ENCODE data around the gene MORC3. TPM values are rescaled to one million over a fixed set of nuclear protein-coding genes. Genes with fewer than 3 reads are reported as not detected.
"Not testable (repeated sequence)": the region's sequence is repeated elsewhere in the genome, so short reads cannot be mapped to it uniquely, and the experiment has no call there.

MORC3 gene
- 10 to 100 TPM; 38.9 to 62.8 (median 54.7) TPM for total RNA-seq

GRCh38 chr21:36319767-36320420 is at the start of gene MORC3:
Gene MORC3, plus strand, starts transcription at chr21:36320197. Its CDS starts 68 bp downstream, at chr21:36320265.
- TF ChIP-seq CTCF (IDR thresholded peaks at IDR 0.05): no peak
- peak; percentile 85 to 97 (median 91) for TF ChIP-seq POLR2AphosphoS5 (IDR thresholded peaks at IDR 0.05)
- TF ChIP-seq POLR2A (IDR thresholded peaks at IDR 0.05): peak; percentile 66
- peak within 1 kb of the TSS; percentile 99 for H3K27ac ChIP-seq
- DNase-seq (ENCODE audit: low spot score in 2 of 2): peak; percentile 98
- intact Hi-C loops (cut with DNase I; ENCODE audit: low total_unique reads): no loop called here
- peak within 1 kb of the TSS; percentile 70 to 94 (median 94) for H3K4me3 ChIP-seq
- peaks cover 0 to 5% of the 10 kb centered on the region in 2 donors for H3K4me1 ChIP-seq
- no peaks in the 10 kb centered on the region for H3K9me3 ChIP-seq
- no peaks in the 10 kb centered on the region for H3K27me3 ChIP-seq
- H3K36me3 ChIP-seq: no peaks in the 10 kb centered on the region

GRCh38 chr21:36270786-36271695 is 49.0 kb upstream of the MORC3 start:
- H3K9me3 ChIP-seq; intact Hi-C loops (cut with DNase I; ENCODE audit: low total_unique reads); H3K27me3 ChIP-seq; DNase-seq (ENCODE audit: low spot score in 2 of 2); H3K4me1 ChIP-seq; H3K36me3 ChIP-seq; H3K4me3 ChIP-seq; H3K27ac ChIP-seq: not testable (repeated sequence)

GRCh38 chr21:36274128-36274527 is 45.9 kb upstream of the MORC3 start:
- intact Hi-C loops (cut with DNase I; ENCODE audit: low total_unique reads): no loop called here

GRCh38 chr21:36282568-36283230 is 37.3 kb upstream of the MORC3 start:
- H3K36me3 ChIP-seq: no peaks in the 10 kb centered on the region

More at GRCh38 chr21:36274128-36274527, 45.9 kb upstream of the MORC3 start:
- Histone ChIP-seq H3K27ac (no peak overlapping the region), H3K36me3 (no peaks in the 10 kb centered on the region), H3K4me3 (no peak overlapping the region), H3K4me1 (no peaks in the 10 kb centered on the region), H3K27me3 (no peaks in the 10 kb centered on the region), H3K9me3 (no peaks in the 10 kb centered on the region)
- TF ChIP-seq POLR2A (IDR thresholded peaks at IDR 0.05) (no peak), POLR2AphosphoS5 (IDR thresholded peaks at IDR 0.05) (no peak), CTCF (IDR thresholded peaks at IDR 0.05) (no peak)
- no peak for DNase-seq (ENCODE audit: low spot score in 2 of 2)

GRCh38 chr21:36283231-36283622 is 36.8 kb upstream of the MORC3 start:
- H3K27ac ChIP-seq; intact Hi-C loops (cut with DNase I; ENCODE audit: low total_unique reads); H3K4me3 ChIP-seq; DNase-seq (ENCODE audit: low spot score in 2 of 2); H3K36me3 ChIP-seq; H3K4me1 ChIP-seq; H3K9me3 ChIP-seq; H3K27me3 ChIP-seq: not testable (repeated sequence)

More at GRCh38 chr21:36282568-36283230, 37.3 kb upstream of the MORC3 start:
- no peaks in the 10 kb centered on the region for H3K9me3 ChIP-seq
- DNase-seq (ENCODE audit: low spot score in 2 of 2): no peak
- TF ChIP-seq POLR2AphosphoS5 (IDR thresholded peaks at IDR 0.05): no peak
- TF ChIP-seq CTCF (IDR thresholded peaks at IDR 0.05): no peak
- TF ChIP-seq POLR2A (IDR thresholded peaks at IDR 0.05): no peak
- no peak overlapping the region for H3K27ac ChIP-seq
- no peak overlapping the region for H3K4me3 ChIP-seq
- intact Hi-C loops (cut with DNase I; ENCODE audit: low total_unique reads): no loop called here
- H3K4me1 ChIP-seq: no peaks in the 10 kb centered on the region
- H3K27me3 ChIP-seq: no peaks in the 10 kb centered on the region
